Activated naive CD4-positive, alpha-beta T cell treated with anti-CD3 and anti-CD28 coated beads, Interleukin-2, amount 10 ng/mL, durations not matched to agents 7 days and 5 days (primary cell): Measurements from ENCODE around the gene UBAP2.

Experiments
- CTCF ChIA-PET: fragments of 350-600 bp; sonication (Branson Sonifier 250); formaldehyde crosslinking; loops from one replicate; lab custom pipeline; 2021; ENCODE audit warnings: antibody characterized with exemption; lab: Charles Lee
- DNase-seq: peaks from one replicate; pipeline ENCODE4 v3.0.0-alpha.2; 2020
- H3K27ac Mint-ChIP-seq: one replicate; pipeline ENCODE4 v1.8.0; 2021; ENCODE audit warnings: mild to moderate bottlenecking, moderate library complexity, mixed read lengths
- H3K27me3 Mint-ChIP-seq: one replicate; pipeline ENCODE4 v1.8.0; 2021; ENCODE audit warnings: mild to moderate bottlenecking, mixed read lengths
- H3K36me3 Mint-ChIP-seq: one replicate; pipeline ENCODE4 v1.8.0; 2021; ENCODE audit warnings: mixed read lengths
- H3K4me1 Mint-ChIP-seq: one replicate; pipeline ENCODE4 v1.8.0; 2021; ENCODE audit warnings: mixed read lengths
- H3K4me3 Mint-ChIP-seq: one replicate; pipeline ENCODE4 v1.8.0; 2021; ENCODE audit warnings: mild to moderate bottlenecking, moderate library complexity, mixed read lengths
- H3K9me3 Mint-ChIP-seq: one replicate; pipeline ENCODE4 v1.8.0; 2021; ENCODE audit warnings: mixed read lengths

The UBAP2 gene

GRCh38 chr9:33878691-33879366, 169.9 kb downstream of the UBAP2 start:
- Mint-ChIP-seq H3K9me3 (no peaks in the 10 kb centered on the region), H3K4me3 (no peak overlapping the region), H3K27me3 (no peaks in the 10 kb centered on the region), H3K36me3 (peaks cover 1% of the 10 kb centered on the region), H3K27ac (no peak overlapping the region), H3K4me1 (peaks cover 9% of the 10 kb centered on the region)
- CTCF ChIA-PET, result no interaction called here
- DNase-seq, result no peak

GRCh38 chr9:33877727-33878489, 170.8 kb downstream of the UBAP2 start:
- no peaks in the 10 kb centered on the region for H3K9me3 Mint-ChIP-seq
- no peak overlapping the region for H3K4me3 Mint-ChIP-seq
- peaks cover 1% of the 10 kb centered on the region for H3K36me3 Mint-ChIP-seq
- H3K27ac Mint-ChIP-seq, result no peak overlapping the region
- DNase-seq, result no peak
- H3K4me1 Mint-ChIP-seq, result peaks cover 6% of the 10 kb centered on the region
- H3K27me3 Mint-ChIP-seq, result no peaks in the 10 kb centered on the region
- CTCF ChIA-PET, result no interaction called here
